HT-29 (cell line): ENCODE data around the gene ADRB1. TPM values are rescaled to one million over a fixed set of nuclear protein-coding genes. Genes with fewer than 3 reads are reported as not detected.

Experiments
- DNase-seq: peaks from one replicate; pipeline ENCODE4 v3.0.0-alpha.2; 2015; ENCODE audit warnings: low spot score
- total RNA-seq: library from RNA; depleted of rRNA; stranded (reverse); fragments of >200 nt; shearing (Covaris generic); gene quantifications from 2 replicates; pipeline ENCODE4 v1.2.3, GENCODE V29; 2014; rRNA removed

Gene ADRB1
- total RNA-seq, 1 experiment from 2014 or later: 1.3 TPM

DNA sequence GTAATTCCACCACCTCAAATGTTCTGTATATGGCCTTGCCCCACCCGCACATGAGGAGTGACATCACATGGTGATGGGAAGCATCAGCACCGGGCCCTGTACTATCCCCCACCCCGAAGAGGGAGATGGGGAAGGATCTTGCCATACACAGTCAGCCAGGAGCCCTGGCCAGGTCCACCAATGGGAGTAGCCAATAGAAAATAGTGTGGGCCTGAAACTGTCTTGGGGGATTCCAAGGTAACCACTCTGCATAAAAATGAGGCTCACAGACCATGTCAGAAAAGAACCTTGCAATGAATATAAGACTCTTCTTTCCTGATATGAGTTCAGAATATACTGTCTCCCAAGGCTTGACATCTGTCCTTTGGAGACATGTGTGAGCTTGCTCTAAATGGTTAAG, 51.1 kb downstream of the ADRB1 start:
- DNase-seq: no peak

GRCh38 chr10:114095559-114096337, 52.1 kb downstream of the ADRB1 start:
- DNase-seq: no peak

Other genes starting within 250 kb of the ADRB1 start
- 5.1 and 5.7 TPM in 2 replicates for gene DCLRE1A, start 189.8 kb upstream of the ADRB1 start, total RNA-seq
- 23.3 and 29.1 TPM in 2 replicates for gene NHLRC2, start 189.2 kb upstream of the ADRB1 start, total RNA-seq
- 7.2 and 9.8 TPM in 2 replicates for gene CCDC186, start 130.3 kb downstream of the ADRB1 start, total RNA-seq
- gene TDRD1, start 135.5 kb downstream of the ADRB1 start, total RNA-seq: not detected in 2 replicates
- gene VWA2, start 195.4 kb downstream of the ADRB1 start, total RNA-seq: 30.2 and 31.6 TPM in 2 replicates